Activated naive CD8-positive, alpha-beta T cell treated with anti-CD3 and anti-CD28 coated beads for 36 hours (primary cell): Measurements from ENCODE around the gene RASSF8. TPM values are rescaled to one million over a fixed set of nuclear protein-coding genes. Genes with fewer than 3 reads are reported as not detected.
A peak's percentile ranks its signal among the peaks of the same experiment; 100 is the strongest.

Source experiments
- DNase-seq: peaks from one replicate; pipeline ENCODE4 v3.0.0; 2021
- H3K27ac Mint-ChIP-seq: one replicate; pipeline ENCODE4 v1.8.0; 2022; ENCODE audit warnings: mild to moderate bottlenecking, moderate library complexity, mixed read lengths
- H3K27me3 Mint-ChIP-seq: one replicate; pipeline ENCODE4 v1.8.0; 2022; ENCODE audit warnings: mild to moderate bottlenecking, mixed read lengths
- H3K36me3 Mint-ChIP-seq: one replicate; pipeline ENCODE4 v1.8.0; 2021; ENCODE audit warnings: mild to moderate bottlenecking, mixed read lengths
- H3K4me1 Mint-ChIP-seq: one replicate; pipeline ENCODE4 v1.8.0; 2021; ENCODE audit warnings: mixed read lengths
- H3K4me3 Mint-ChIP-seq: one replicate; pipeline ENCODE4 v1.8.0; 2022; ENCODE audit warnings: mild to moderate bottlenecking, moderate library complexity, mixed read lengths
- H3K9me3 Mint-ChIP-seq: one replicate; pipeline ENCODE4 v1.8.0; 2022; ENCODE audit warnings: mixed read lengths
- total RNA-seq, 2 experiments: library from RNA; stranded (reverse); gene quantifications; one replicate each; pipeline ENCODE4 v1.2.3, GENCODE V29; 2021

Gene RASSF8
- total RNA-seq, 2 experiments from 2014 or later: 0.18 TPM; not detected in 1

DNA sequence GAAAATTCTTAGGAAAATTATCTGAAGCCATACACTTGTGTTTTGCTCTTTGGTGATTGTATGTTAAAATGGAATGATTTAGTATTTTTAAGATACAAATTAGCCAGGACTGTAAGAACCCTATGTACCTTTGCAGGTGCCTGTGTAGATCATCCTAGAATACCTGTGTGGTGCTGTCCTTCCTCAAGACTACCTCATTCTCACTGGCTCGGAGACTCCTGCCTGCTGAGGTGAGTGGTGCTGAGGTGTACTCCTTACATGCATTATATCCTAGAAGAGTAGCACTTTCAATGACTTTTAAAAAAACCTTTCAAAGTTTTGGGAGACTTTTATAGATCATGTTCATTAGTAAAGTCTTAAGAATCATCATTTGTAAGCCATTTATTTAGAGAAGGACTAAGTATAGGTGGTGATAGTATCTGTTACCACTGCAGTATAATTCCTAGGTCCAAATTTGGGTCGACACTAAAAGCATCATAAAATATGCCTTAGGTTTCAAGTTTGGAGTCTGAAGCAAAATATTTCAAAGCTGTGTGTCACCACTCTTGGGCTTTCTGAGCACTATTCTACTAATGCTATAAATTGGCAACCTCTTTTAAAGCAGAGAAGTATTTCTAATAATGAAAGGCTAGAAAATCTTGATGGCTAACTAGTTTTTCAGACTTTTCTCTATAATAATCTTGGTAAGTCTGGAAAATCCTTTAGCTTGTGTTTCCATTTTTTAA, 36.6 kb downstream of the RASSF8 start:
- Mint-ChIP-seq H3K27me3 (peaks cover 8% of the 10 kb centered on the region), H3K9me3 (no peaks in the 10 kb centered on the region), H3K27ac (no peak overlapping the region), H3K4me3 (no peak overlapping the region), H3K4me1 (no peaks in the 10 kb centered on the region), H3K36me3 (no peaks in the 10 kb centered on the region)
- no peak for DNase-seq

DNA sequence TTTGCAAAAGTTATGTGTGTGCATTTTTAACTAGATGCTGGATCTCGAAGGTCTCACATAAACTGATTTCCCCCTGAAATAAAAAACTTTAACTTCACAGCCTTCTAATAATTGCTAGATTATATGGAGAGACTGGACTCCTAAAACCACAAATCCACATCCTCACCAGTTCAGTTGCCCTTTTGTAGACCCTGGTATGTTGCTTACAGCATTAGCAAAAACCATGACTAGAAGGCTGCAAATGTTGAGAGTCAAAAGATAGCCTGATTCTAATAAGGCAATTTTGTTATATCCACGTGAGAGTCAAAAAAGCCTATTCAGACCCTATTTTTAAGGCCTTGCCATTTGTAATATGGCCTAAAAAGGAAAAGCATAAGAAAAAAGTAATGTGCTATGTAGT, 37.4 kb downstream of the RASSF8 start:
- H3K4me3 Mint-ChIP-seq: no peak overlapping the region
- no peak for DNase-seq
- H3K36me3 Mint-ChIP-seq: no peaks in the 10 kb centered on the region
- peaks cover 8% of the 10 kb centered on the region for H3K27me3 Mint-ChIP-seq
- no peak overlapping the region for H3K27ac Mint-ChIP-seq
- no peaks in the 10 kb centered on the region for H3K4me1 Mint-ChIP-seq
- no peaks in the 10 kb centered on the region for H3K9me3 Mint-ChIP-seq

DNA sequence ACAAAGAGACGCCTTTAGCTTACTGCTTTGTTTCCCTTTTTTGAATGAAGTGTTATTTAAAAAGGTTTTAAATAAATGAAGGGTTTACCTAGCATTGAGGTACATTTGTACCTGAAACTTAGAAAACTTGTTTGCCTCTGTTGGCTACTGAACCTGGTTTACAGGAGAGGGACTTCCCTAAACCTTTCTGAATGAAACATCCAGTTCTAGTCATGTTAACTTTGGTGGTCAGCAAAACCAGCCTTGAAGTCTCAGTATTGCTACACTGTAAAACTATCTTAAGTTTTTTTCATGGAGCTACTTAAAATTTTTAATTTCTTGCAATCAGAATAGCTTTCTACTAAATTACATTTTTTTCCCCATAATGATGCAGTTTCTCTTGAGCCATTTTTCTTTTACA, 38.2 kb downstream of the RASSF8 start:
- no peaks in the 10 kb centered on the region for H3K36me3 Mint-ChIP-seq
- no peak overlapping the region for H3K4me3 Mint-ChIP-seq
- no peak overlapping the region for H3K27ac Mint-ChIP-seq
- no peaks in the 10 kb centered on the region for H3K9me3 Mint-ChIP-seq
- no peaks in the 10 kb centered on the region for H3K4me1 Mint-ChIP-seq
- DNase-seq: no peak
- peaks cover 8% of the 10 kb centered on the region for H3K27me3 Mint-ChIP-seq

DNA sequence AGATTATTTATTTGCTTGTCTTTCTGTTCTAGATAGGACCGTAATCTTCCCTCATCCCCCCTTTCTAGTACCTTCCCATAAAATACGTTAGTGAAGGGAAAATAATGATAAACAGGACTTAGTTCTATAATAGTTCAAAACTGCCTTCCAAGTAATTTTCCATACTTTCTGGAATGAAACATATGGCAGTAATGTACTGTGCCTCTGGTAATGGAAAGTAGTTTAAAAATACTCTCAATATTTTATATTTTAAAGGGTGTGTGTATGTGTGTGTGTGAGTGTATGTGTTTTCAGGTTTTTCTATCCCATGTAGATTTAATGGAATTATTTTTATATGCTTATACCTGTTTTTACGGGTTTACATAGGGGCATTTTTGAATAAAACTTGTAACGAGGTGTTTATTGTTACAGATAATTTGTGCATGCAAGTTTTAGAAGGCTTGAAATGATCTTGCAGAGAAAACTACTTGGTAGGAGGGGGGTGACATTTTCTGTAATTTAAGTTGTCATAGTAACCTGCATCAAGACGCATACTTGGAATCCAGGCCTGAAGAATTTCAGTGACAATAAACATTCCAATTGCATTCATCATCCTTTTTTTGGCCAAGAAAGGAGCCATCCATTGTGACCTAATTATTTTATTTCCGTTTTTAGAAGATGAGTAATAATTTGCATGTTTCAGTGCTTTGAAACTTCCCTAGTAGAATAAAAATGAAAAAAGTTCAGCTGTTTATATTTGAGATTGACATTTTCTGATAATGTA, 38.9 kb downstream of the RASSF8 start:
- no peak overlapping the region for H3K27ac Mint-ChIP-seq
- H3K4me3 Mint-ChIP-seq: no peak overlapping the region
- H3K27me3 Mint-ChIP-seq: peaks cover 6% of the 10 kb centered on the region
- no peaks in the 10 kb centered on the region for H3K4me1 Mint-ChIP-seq
- H3K9me3 Mint-ChIP-seq: no peaks in the 10 kb centered on the region
- no peaks in the 10 kb centered on the region for H3K36me3 Mint-ChIP-seq
- no peak for DNase-seq

DNA sequence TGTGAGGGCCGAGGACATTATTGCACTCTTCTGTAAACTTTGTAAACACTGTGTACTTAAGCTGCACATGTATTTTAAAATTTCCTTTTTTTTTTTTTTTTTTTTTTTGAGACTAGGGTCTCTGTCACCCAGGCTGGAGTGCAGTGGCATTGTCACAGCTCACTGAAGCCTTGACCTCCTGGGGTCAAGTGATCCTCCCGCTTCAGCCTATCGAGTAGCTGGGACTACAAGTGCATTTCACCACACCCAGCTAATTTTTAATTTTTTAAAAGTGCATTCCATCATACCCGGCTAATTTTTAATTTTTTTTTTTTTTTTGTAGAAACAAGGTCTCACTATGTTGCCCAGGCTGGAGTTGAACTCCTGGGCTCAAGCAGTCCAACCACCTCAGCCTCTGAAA, 42.4 kb downstream of the RASSF8 start:
- no peak for DNase-seq
- Mint-ChIP-seq H3K9me3 (peaks cover 5% of the 10 kb centered on the region), H3K36me3 (no peaks in the 10 kb centered on the region), H3K4me1 (no peaks in the 10 kb centered on the region), H3K4me3 (no peak overlapping the region), H3K27me3 (no peaks in the 10 kb centered on the region), H3K27ac (no peak overlapping the region)

DNA sequence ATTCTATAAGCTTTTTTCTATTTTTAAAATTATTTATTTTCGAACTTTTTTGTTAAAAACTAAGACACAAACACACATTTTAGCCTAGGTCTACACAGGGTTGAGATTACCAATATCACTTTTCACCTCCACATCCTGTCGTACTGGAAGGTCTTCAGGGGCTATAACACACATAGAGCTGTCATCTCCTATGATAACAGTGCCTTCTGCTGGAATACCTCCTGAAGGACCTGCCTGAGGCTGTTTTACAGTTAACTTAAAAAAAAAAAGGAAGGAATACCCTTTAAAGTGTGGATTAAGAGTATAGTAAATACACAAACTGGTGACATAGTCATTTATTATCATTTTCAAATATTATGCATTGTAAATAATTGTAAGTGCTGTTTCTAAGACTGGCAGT, 43.0 kb downstream of the RASSF8 start:
- Mint-ChIP-seq H3K4me1 (no peaks in the 10 kb centered on the region), H3K27ac (no peak overlapping the region), H3K9me3 (peaks cover 5% of the 10 kb centered on the region), H3K36me3 (no peaks in the 10 kb centered on the region), H3K4me3 (no peak overlapping the region), H3K27me3 (no peaks in the 10 kb centered on the region)
- no peak for DNase-seq

DNA sequence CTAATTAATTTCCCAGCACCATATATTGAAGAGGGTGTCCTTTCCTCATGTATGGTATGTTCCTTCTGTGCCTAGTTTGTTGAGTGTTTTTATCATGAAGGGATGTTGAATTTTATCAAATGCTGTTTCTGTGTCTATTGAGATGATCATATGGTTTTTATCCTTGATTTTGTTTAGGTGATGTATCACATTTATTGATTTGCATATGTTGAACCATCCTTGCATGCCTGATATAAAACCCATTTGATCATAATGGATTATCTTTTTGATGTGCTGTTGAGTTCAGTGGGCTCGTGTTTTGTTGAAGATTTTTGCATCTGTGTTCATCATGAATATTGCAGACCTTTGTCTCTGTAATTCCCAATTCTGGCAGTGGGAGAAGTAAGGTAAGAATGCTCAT, 44.6 kb downstream of the RASSF8 start:
- no peak overlapping the region for H3K4me3 Mint-ChIP-seq
- H3K27ac Mint-ChIP-seq: no peak overlapping the region
- H3K4me1 Mint-ChIP-seq: no peaks in the 10 kb centered on the region
- peaks cover 5% of the 10 kb centered on the region for H3K9me3 Mint-ChIP-seq
- H3K36me3 Mint-ChIP-seq: no peaks in the 10 kb centered on the region
- DNase-seq: no peak
- H3K27me3 Mint-ChIP-seq: no peaks in the 10 kb centered on the region

DNA sequence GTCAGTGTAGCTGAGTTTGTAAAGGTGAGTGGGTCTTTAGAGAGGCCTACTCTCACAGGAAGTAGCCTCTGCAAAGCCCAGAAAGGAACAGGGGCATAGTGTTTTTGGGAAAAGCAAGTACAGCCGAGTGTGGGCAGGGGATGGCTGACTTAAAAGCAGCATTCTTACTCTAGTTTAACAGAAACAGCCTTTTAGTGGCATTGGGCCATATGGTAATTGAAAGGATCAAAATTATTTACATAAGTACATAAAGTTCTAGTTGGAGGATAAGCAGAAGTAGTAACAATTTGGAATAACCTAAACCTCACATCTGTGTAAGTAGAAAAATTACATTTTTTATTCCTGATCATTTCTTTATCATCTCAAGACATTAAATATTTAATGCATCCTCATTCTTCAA, 49.1 kb downstream of the RASSF8 start:
- Mint-ChIP-seq H3K4me3 (no peak overlapping the region), H3K27me3 (no peaks in the 10 kb centered on the region), H3K27ac (no peak overlapping the region), H3K4me1 (no peaks in the 10 kb centered on the region), H3K36me3 (no peaks in the 10 kb centered on the region), H3K9me3 (peaks cover 5% of the 10 kb centered on the region)
- no peak for DNase-seq

DNA sequence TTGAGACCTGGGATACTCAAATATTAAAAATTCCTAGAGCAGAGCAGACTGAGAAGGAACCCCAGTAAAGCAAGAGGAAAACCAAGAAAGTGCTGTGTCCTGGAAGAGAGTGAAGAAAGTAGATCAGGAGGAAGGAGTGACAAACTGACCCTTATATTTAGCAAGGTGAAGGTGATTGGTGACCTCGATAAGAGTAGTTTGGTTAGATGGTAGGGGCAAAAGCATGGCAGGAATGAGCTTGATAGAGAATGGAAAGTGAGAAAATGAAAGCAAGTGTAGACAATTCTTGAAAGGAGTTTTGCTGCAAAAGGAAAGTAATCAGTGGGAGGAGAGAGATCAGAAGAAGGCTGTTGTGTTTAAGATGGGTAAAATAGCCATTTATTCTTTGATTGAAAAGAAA, 51.1 kb downstream of the RASSF8 start:
- no peak for DNase-seq
- Mint-ChIP-seq H3K9me3 (no peaks in the 10 kb centered on the region), H3K27ac (no peak overlapping the region), H3K4me1 (no peaks in the 10 kb centered on the region), H3K36me3 (no peaks in the 10 kb centered on the region), H3K4me3 (no peak overlapping the region), H3K27me3 (no peaks in the 10 kb centered on the region)

DNA sequence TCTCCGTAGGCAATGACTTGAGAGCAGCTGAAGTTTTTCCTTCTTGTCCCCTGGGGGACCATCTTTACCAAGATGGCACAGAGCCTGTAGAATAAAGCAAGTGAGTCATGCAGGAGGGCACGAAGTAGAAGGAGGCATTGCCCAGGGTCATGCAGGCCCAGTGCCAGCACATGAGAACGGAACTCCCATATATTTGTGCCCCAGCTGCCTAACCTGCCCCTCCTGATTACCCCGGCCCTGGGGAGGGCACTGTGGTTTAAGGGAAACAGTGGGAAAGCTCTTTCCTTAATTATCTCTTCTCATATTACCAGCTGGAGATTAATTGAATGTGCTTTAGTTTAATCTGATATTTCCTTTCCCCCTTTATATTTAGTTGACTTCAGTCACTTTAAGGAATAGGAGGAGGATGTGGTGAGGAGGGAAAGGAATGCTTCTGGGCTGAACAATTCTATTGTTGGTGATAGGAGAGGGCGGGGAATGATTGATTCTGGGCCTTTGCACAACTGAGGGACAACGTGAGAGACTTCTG, 51.9 kb downstream of the RASSF8 start:
- H3K4me3 Mint-ChIP-seq: no peak overlapping the region
- H3K9me3 Mint-ChIP-seq: no peaks in the 10 kb centered on the region
- H3K4me1 Mint-ChIP-seq: no peaks in the 10 kb centered on the region
- H3K36me3 Mint-ChIP-seq: no peaks in the 10 kb centered on the region
- no peak overlapping the region for H3K27ac Mint-ChIP-seq
- no peak for DNase-seq
- no peaks in the 10 kb centered on the region for H3K27me3 Mint-ChIP-seq

DNA sequence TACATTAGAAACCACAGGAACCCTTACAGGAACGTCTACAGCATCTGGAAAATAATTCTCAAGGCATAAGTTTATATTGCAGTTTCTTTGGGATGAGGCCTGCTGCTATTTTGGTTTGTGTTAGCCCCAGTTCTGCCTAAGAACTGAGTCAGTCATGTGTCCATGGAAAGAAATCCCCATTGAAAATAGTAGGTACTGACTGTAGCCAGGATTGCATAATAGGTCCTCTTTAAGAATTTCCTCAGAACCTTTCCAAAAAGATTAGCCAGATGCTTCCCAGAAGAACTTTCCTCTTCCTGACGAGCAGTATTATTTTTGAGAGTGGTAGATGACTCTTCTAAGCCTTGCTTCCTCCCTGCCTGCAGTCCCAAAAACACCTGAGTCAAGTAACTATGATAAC, 52.6 kb downstream of the RASSF8 start:
- H3K4me1 Mint-ChIP-seq: no peaks in the 10 kb centered on the region
- no peak overlapping the region for H3K27ac Mint-ChIP-seq
- no peak overlapping the region for H3K4me3 Mint-ChIP-seq
- DNase-seq: no peak
- no peaks in the 10 kb centered on the region for H3K36me3 Mint-ChIP-seq
- H3K9me3 Mint-ChIP-seq: no peaks in the 10 kb centered on the region
- H3K27me3 Mint-ChIP-seq: no peaks in the 10 kb centered on the region

DNA sequence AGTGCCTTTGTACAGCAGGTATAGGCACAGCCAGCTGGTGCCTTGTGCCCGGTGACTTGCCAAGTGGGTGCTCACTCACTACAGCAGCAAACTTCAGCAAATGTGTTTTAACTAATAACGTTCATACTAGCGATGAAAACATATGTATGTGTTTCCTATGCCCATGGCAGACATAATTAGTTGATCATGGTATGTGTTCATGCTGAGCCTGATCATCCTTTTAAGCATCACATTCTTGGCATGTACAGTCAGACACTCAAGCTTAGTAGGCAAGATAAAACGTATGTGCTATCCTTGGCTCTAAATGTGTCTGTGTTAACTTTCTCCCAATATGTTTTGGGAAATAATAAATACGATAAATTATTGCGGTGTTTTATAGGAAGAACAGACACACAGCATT, 55.6 kb downstream of the RASSF8 start:
- Mint-ChIP-seq H3K27ac (no peak overlapping the region), H3K36me3 (no peaks in the 10 kb centered on the region), H3K9me3 (no peaks in the 10 kb centered on the region), H3K4me1 (no peaks in the 10 kb centered on the region), H3K27me3 (no peaks in the 10 kb centered on the region), H3K4me3 (no peak overlapping the region)
- no peak for DNase-seq

DNA sequence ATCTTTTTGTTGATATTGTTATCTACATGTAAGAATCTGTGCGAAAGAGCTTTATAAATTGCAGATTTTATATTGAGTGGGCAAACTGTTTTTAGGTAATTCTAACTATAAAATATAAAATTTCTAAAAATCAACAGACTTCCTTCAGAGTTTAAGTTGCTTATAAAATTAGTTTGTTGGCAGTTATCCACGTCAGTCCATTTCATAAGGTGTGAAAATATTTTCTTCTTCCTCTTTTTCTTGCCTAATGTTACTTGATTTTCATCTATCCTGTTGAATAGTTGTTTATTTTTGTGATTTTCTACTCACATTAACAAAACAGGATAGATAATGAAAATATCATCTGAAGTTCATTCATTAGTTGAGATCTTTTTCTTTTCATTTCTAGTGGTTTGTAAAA, 58.0 kb downstream of the RASSF8 start:
- H3K36me3 Mint-ChIP-seq: no peaks in the 10 kb centered on the region
- H3K4me3 Mint-ChIP-seq: no peak overlapping the region
- H3K27me3 Mint-ChIP-seq: peaks cover 7% of the 10 kb centered on the region

DNA sequence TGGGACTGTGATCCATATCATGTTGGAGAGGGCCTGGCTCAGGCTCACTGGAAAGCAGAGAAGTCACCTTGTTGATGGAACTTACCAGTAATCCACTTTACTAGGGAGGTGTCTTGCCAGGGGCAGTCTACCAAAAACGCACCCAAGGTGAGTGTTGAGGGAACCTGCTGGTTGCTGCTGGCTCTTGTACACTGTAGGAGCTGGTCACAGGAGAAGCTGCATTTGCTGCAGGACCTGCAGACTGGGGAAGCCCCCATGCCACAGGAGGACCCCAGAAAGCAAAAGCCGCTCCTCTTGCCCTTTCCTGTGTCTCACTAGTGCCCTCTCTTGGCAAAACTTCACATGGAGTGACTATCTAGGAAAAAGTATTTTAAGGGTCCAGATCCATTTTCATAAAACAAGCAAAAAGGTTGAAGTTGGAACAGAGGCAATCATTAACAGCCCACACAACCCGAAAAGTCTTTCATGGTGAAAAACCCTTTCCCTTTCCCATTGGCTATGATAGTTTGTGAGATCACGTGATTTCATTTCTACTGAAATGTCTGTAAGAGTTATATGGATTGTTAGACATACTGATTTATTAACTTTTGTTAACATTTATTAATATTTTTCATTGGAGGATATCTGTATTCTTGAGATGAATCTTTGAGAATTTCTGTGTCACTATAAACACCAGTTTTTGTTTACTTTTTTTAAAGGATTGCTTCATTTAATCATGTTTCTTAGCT, 59.2 kb downstream of the RASSF8 start:
- Mint-ChIP-seq H3K4me3 (no peak overlapping the region), H3K36me3 (no peaks in the 10 kb centered on the region), H3K27me3 (peaks cover 7% of the 10 kb centered on the region), H3K27ac (no peak overlapping the region), H3K9me3 (no peaks in the 10 kb centered on the region), H3K4me1 (no peaks in the 10 kb centered on the region)
- peak; percentile 2 for DNase-seq

More for the DNA sequence above, 58.0 kb downstream of the RASSF8 start:
- Mint-ChIP-seq H3K4me1 (no peaks in the 10 kb centered on the region), H3K27ac (no peak overlapping the region), H3K9me3 (no peaks in the 10 kb centered on the region)
- DNase-seq: no peak

DNA sequence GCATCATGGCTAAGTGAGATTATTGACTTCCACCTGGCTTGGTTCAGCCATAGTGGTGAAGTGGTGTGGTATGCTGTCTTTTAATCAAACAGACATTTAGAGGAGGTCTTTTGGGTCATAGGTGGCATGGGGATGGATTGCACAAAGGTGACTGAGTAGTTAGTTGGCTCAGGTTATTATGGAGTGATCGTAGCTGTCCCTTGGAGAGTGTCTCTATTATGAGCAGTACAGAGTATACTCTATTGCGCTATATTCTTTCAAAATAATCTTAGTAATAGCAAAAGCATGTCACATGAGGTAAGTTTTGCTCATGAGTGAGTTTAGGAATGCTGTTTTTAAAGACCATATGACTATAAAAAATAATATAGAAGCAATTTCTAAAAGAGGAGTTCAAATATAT, 60.4 kb downstream of the RASSF8 start:
- H3K4me1 Mint-ChIP-seq: no peaks in the 10 kb centered on the region
- no peak overlapping the region for H3K4me3 Mint-ChIP-seq
- no peaks in the 10 kb centered on the region for H3K9me3 Mint-ChIP-seq
- no peak overlapping the region for H3K27ac Mint-ChIP-seq
- DNase-seq: no peak
- H3K27me3 Mint-ChIP-seq: peaks cover 11% of the 10 kb centered on the region
- no peaks in the 10 kb centered on the region for H3K36me3 Mint-ChIP-seq
